IMR-90 (cell line): Measurements from ENCODE around the gene RFK.
A peak's percentile ranks its signal among the peaks of the same experiment; 100 is the strongest.

Experiments
- CEBPB ChIP-seq: IDR thresholded peaks from 2 replicates; pipeline ENCODE4 v1.6.1; 2012; ENCODE audit warnings: low read depth, low read length, improper control_type of control experiment
- CTCF ChIP-seq: conservative IDR thresholded peaks from 2 replicates; pipeline ENCODE4 v1.5.1; 2012; ENCODE audit warnings: mild to moderate bottlenecking, low read depth, low read length, improper control_type of control experiment
- FOS ChIP-seq: fragments of 150-350 bp; IDR thresholded peaks from 2 replicates; pipeline ENCODE4 v1.6.1; 2016; ENCODE audit warnings: low read depth, low read length
- MAFK ChIP-seq: IDR thresholded peaks from 2 replicates; pipeline ENCODE4 v1.6.1; 2012; ENCODE audit warnings: low read depth, low read length, improper control_type of control experiment
- MAZ ChIP-seq: IDR thresholded peaks from 2 replicates; pipeline ENCODE4 v1.6.1; 2012; ENCODE audit warnings: low read depth, mild to moderate bottlenecking, low read length, improper control_type of control experiment, moderate library complexity, borderline replicate concordance
- MXI1 ChIP-seq: IDR thresholded peaks from 2 replicates; pipeline ENCODE4 v1.6.1; 2012; ENCODE audit warnings: low read depth, mild to moderate bottlenecking, low read length, moderate library complexity, borderline replicate concordance
- NFE2L2 ChIP-seq: fragments of 150-350 bp; IDR thresholded peaks from 2 replicates; pipeline ENCODE4 v1.6.1; 2016; ENCODE audit warnings: low read depth, mild to moderate bottlenecking, low read length
- POLR2A ChIP-seq: IDR thresholded peaks from 2 replicates; pipeline ENCODE4 v1.6.1; 2012; ENCODE audit warnings: mild to moderate bottlenecking, low read depth, low read length
- RAD21 ChIP-seq: IDR thresholded peaks from 2 replicates; pipeline ENCODE4 v1.6.1; 2012; ENCODE audit warnings: low read length, improper control_type of control experiment
- RFX5 ChIP-seq: IDR thresholded peaks from 2 replicates; pipeline ENCODE4 v1.8.0; 2012; ENCODE audit warnings: low read depth, mild to moderate bottlenecking, low read length, moderate library complexity
- SMC3 ChIP-seq: fragments of 150-350 bp; IDR thresholded peaks from 2 replicates; pipeline ENCODE4 v1.6.1; 2016; ENCODE audit warnings: low read depth, mild to moderate bottlenecking, antibody characterized with exemption, low read length, moderate library complexity
- USF2 ChIP-seq: fragments of 150-350 bp; IDR thresholded peaks from 2 replicates; pipeline ENCODE4 v1.6.1; 2017; ENCODE audit warnings: mild to moderate bottlenecking, antibody characterized with exemption, low read length, low read depth
- TF ChIP-seq, protein P1 (sequence below): fragments of 150-350 bp; IDR thresholded peaks from 2 replicates; pipeline ENCODE4 v1.6.1; 2016; ENCODE audit warnings: low read depth, mild to moderate bottlenecking, low read length, moderate library complexity, borderline replicate concordance

DNA sequence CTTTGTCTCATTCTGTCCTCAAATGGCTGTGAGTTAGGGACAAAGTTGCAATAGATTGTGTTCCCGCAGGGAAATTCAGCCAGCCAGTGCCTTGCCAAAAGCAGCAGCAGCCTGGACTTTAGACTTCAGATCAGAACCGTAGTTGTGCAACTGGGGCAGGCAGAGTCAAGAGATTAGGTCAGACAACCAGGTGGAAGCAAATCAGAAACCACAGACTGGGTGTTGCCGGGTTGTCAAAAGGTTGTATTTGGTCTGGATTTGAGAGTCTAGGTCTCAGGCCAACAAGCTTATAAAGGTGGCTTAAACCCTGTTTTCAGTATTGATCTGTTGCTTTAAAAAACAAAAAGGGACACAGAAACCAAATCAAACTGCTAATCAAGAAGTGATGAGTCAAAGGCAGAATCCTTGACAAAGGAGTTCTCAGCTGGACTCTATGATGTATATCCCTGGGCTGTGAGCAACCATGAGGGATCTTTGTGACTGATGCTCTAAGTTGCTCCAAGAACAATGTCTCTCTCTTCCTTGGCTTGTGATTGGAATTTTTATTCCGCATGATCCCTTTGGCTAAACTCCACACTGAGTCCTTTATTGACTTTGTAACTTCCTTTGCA is 20.9 kb downstream of the RFK start:
- TF ChIP-seq RAD21: no peak
- no peak for TF ChIP-seq CTCF
- TF ChIP-seq FOS: no peak
- TF ChIP-seq POLR2A: no peak
- TF ChIP-seq, protein P1, sequence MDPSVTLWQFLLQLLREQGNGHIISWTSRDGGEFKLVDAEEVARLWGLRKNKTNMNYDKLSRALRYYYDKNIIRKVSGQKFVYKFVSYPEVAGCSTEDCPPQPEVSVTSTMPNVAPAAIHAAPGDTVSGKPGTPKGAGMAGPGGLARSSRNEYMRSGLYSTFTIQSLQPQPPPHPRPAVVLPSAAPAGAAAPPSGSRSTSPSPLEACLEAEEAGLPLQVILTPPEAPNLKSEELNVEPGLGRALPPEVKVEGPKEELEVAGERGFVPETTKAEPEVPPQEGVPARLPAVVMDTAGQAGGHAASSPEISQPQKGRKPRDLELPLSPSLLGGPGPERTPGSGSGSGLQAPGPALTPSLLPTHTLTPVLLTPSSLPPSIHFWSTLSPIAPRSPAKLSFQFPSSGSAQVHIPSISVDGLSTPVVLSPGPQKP: no peak
- TF ChIP-seq MAZ: no peak
- no peak for TF ChIP-seq MXI1
- no peak for TF ChIP-seq MAFK
- no peak for TF ChIP-seq NFE2L2
- TF ChIP-seq RFX5: no peak
- TF ChIP-seq CEBPB: peak; percentile 61; the same call in 1 of the 2 replicates
- no peak for TF ChIP-seq USF2
- no peak for TF ChIP-seq SMC3
